ENCODE data around the gene TMEM128. TPM values are rescaled to one million over a fixed set of nuclear protein-coding genes. Genes with fewer than 3 reads are reported as not detected.
"Not testable (repeated sequence)": the region's sequence is repeated elsewhere in the genome, so short reads cannot be mapped to it uniquely, and the experiment has no call there.

The TMEM128 gene
- total RNA-seq, 2 experiments from 2014 or later = 15.2 to 16.0 TPM

GRCh38 chr4:4271912-4272311 is 23.9 kb upstream of the TMEM128 start:
- Mint-ChIP-seq H3K4me1 (peaks cover 42% of the 10 kb centered on the region), H3K27ac (peak overlapping the region; percentile 99), H3K4me3 (no peak overlapping the region), H3K36me3 (ENCODE audit: low read depth) (peaks cover 68% of the 10 kb centered on the region), H3K9me3 (no peaks in the 10 kb centered on the region), H3K27me3 (no peaks in the 10 kb centered on the region)
- ChIA-PET CTCF (interaction anchor here (2.4 kb wide), 1 partner anchor 13 kb away, joined by 14 read pairs; no protein-coding TSS in a partner anchor), POLR2A (interaction anchor here (1.3 to 7.1 kb wide), 3 partner anchors 12 to 24 kb away, joined by 5 to 57 read pairs (median 11); partner anchors contain the start of genes LYAR, TMEM128 and ZBTB49)
- DNase-seq = no peak

DNA sequence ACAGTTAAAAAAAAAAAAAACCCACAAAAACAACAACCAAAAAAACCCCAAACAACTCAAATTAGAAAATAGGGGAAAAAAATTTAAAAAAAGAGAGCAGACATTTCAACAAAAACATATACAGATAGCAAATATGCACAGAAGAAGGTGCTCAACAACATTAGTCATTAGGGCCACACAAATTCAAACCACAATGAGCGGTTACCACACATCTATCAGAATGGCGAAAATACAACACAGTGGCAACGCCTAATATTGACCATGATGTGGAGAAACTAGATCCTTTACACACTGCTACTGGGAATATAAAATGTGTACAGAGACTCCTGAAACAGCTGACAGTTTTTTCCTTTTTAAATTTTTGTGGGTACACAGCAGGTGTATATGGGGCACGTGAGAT is 22.5 kb upstream of the TMEM128 start:
- CTCF ChIA-PET = interaction anchor here (0.8 to 2.9 kb wide), 2 partner anchors 10 to 22 kb away, joined by 4 to 29 read pairs; no protein-coding TSS in a partner anchor
- H3K27ac Mint-ChIP-seq = peak overlapping the region; percentile 99
- no peaks in the 10 kb centered on the region for H3K27me3 Mint-ChIP-seq
- peaks cover 74% of the 10 kb centered on the region for H3K36me3 Mint-ChIP-seq (ENCODE audit: low read depth)
- H3K4me1 Mint-ChIP-seq = peaks cover 42% of the 10 kb centered on the region
- H3K9me3 Mint-ChIP-seq = no peaks in the 10 kb centered on the region
- peak overlapping the region; percentile 56 for H3K4me3 Mint-ChIP-seq
- no peak for DNase-seq
- POLR2A ChIA-PET = interaction anchor here (0.8 to 7.1 kb wide), 6 partner anchors 10 to 160 kb away, joined by 3 to 57 read pairs (median 8); partner anchors contain the start of genes LYAR, TMEM128 and ZBTB49

DNA sequence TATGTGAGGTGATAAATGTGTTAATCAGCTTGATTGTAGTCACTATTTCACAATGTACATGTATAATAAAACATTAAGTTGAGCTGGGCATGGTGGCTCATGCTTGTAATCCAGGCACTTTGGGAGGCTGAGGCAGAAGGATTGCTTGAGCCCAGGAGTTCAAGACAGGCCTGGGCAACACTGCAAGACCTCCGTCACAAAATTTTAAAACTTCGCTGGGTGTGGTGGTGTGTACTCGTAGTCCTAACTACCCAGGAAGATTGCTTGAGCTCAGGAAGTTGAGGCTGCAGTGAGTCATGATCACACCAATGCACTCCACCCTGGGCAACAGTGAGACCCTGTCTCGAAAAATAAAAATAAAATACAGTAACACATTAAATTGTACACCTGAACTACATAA is 21.8 kb upstream of the TMEM128 start:
- Mint-ChIP-seq H3K9me3 (no peaks in the 10 kb centered on the region), H3K27me3 (no peaks in the 10 kb centered on the region), H3K4me3 (peak overlapping the region; percentile 70), H3K36me3 (ENCODE audit: low read depth) (peaks cover 70% of the 10 kb centered on the region), H3K4me1 (peaks cover 42% of the 10 kb centered on the region), H3K27ac (peak overlapping the region; percentile 99)
- ChIA-PET CTCF (interaction anchor here (0.8 to 2.9 kb wide), 4 partner anchors 10 to 23 kb away, joined by 3 to 29 read pairs (median 4); no protein-coding TSS in a partner anchor), POLR2A (interaction anchor here (0.8 to 7.1 kb wide), 5 partner anchors 10 to 161 kb away, joined by 3 to 57 read pairs (median 11); partner anchors contain the start of genes LYAR, TMEM128 and ZBTB49)
- peak; percentile 56 for DNase-seq

DNA sequence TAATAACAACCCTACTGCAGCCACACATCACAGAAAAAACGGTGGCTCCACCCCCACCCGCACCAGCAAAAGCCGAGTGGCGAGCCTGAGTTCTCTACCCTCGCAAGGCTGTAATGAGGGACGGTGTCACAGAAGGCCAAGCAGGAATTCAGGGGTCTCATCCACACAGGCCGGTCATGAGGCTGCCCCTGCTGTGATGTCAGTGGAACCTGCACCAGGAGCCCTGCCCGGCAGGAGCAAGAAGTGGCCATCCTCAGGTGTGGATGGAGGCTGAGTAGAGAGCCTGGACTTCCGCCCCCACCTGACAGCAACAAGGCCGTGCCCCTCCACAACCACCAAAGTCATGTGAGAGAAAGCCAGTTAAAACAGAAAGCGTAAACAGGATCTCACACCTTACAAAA is 21.3 kb upstream of the TMEM128 start:
- no peaks in the 10 kb centered on the region for H3K27me3 Mint-ChIP-seq
- peak; percentile 68 for DNase-seq
- peak overlapping the region; percentile 70 for H3K4me3 Mint-ChIP-seq
- H3K36me3 Mint-ChIP-seq (ENCODE audit: low read depth) = peaks cover 65% of the 10 kb centered on the region
- CTCF ChIA-PET = interaction anchor here (0.9 to 2.9 kb wide), 3 partner anchors 9 to 23 kb away, joined by 3 to 29 read pairs (median 3); no protein-coding TSS in a partner anchor
- H3K4me1 Mint-ChIP-seq = peaks cover 42% of the 10 kb centered on the region
- POLR2A ChIA-PET = interaction anchor here (0.7 to 7.1 kb wide), 7 partner anchors 10 to 62 kb away, joined by 3 to 57 read pairs (median 6); partner anchors contain the start of genes LYAR, TMEM128 and ZBTB49
- H3K9me3 Mint-ChIP-seq = no peaks in the 10 kb centered on the region
- H3K27ac Mint-ChIP-seq = peak overlapping the region; percentile 99

DNA sequence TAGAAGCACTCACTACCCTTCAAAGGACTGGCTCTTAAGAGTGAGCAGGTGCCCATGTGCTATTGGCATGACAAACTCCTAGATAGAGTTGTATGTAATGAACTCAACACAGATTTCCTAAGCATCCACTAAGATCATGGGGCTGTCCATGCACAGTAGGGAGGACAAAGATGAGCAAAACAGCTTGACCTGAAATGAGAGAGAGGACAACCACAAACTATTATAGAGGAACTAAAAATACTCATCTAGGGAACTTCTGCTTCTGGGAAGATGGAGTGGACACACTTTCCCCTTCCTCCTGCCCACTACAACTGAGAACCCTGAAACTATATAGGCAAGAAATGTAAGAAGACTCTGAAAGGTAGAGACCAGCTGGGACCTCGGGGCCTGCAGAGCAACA is 20.8 kb upstream of the TMEM128 start:
- Mint-ChIP-seq H3K4me1 (peaks cover 42% of the 10 kb centered on the region), H3K36me3 (ENCODE audit: low read depth) (peaks cover 61% of the 10 kb centered on the region), H3K27ac (peak overlapping the region; percentile 99), H3K9me3 (no peaks in the 10 kb centered on the region), H3K27me3 (no peaks in the 10 kb centered on the region), H3K4me3 (peak overlapping the region; percentile 70)
- POLR2A ChIA-PET = interaction anchor here (0.7 to 7.1 kb wide), 9 partner anchors 9 to 80 kb away, joined by 3 to 57 read pairs (median 4); partner anchors contain the start of genes LYAR, TMEM128 and ZBTB49
- CTCF ChIA-PET = interaction anchor here (1.1 to 2.9 kb wide), 2 partner anchors 9 to 24 kb away, joined by 3 to 29 read pairs; no protein-coding TSS in a partner anchor
- no peak for DNase-seq

- Mint-ChIP-seq H3K4me3 (no peak overlapping the region), H3K4me1 (peaks cover 42% of the 10 kb centered on the region), H3K27ac (peak overlapping the region; percentile 47), H3K9me3 (no peaks in the 10 kb centered on the region), H3K27me3 (no peaks in the 10 kb centered on the region), H3K36me3 (ENCODE audit: low read depth) (peaks cover 55% of the 10 kb centered on the region)
- no peak for DNase-seq
- ChIA-PET POLR2A (interaction anchor here (1.1 to 7.1 kb wide), 7 partner anchors 8 to 81 kb away, joined by 3 to 57 read pairs (median 4); partner anchors contain the start of genes LYAR, TMEM128 and ZBTB49), CTCF (interaction anchor here (1.0 to 2.9 kb wide), 5 partner anchors 8 to 69 kb away, joined by 3 to 29 read pairs (median 4); no protein-coding TSS in a partner anchor)
Observed at GRCh38 chr4:4267981-4268380, 20.0 kb upstream of the TMEM128 start.

DNA sequence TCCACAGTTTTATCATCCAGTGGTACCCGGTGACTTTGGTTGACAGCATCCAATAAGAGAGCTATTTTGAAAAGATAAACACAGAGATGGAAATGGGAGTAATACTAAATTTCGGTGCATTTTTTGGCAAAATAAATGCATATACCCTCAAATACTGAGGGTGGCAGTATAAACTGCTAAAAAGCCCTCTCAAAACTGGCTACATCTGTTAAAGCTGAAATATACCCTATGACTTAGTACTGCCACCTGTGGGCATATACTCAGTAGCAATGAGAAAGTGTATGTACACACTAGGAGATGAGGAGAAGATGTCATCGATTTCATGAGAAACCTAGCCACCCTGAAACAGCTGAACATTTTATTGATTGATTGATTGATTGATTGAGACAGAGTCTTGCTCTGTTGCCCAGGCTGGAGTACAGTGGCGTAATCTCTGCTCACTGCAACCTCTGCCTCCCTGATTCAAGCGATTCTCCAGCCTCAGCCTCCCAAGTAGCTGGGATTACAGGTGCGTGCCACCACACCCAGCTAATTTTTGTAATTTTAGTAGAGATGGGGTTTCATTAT is 12.2 kb upstream of the TMEM128 start:
- DNase-seq = no peak
- Mint-ChIP-seq H3K27me3 (no peaks in the 10 kb centered on the region), H3K27ac (no peak overlapping the region), H3K9me3 (no peaks in the 10 kb centered on the region), H3K36me3 (ENCODE audit: low read depth) (no peaks in the 10 kb centered on the region), H3K4me3 (no peak overlapping the region), H3K4me1 (peaks cover 4% of the 10 kb centered on the region)
- POLR2A ChIA-PET = interaction anchor here (1.0 to 2.5 kb wide), 8 partner anchors 9 to 78 kb away, joined by 4 to 14 read pairs (median 7); partner anchors contain the start of genes LYAR, TMEM128 and ZBTB49
- CTCF ChIA-PET = interaction anchor here (0.9 to 3.5 kb wide), 21 partner anchors 9 to 171 kb away, joined by 3 to 62 read pairs (median 5); partner anchors contain the start of genes LYAR, TMEM128 and ZBTB49

DNA sequence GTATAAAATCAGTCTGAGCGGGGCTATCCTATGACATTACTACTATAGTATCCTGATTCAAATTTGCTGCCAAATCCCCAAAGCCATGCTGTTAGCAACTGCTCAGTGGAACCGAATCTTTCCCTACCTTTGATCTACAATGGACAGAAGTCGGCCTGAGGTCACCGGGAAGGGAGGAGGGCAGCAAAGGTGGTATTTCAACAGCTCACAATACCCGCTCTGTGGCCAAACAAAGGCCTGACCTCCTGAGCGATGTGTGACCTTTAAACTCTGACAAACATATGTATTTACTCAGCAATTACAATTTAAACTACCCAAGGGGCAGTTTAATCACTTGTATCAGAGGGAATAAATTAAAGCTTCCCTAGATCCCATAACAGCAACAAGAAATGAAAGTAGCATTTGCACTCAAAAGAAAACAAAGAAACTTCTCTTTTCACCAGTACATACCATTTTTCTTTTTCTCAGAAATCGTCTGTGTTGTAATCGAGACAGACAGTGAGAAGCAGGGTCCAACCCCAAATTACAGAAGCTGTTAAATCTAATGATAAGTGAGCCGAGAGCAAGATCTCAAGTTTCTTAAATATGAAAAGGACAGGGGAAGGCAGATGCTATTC is 11.6 kb upstream of the TMEM128 start:
- ChIA-PET POLR2A (interaction anchor here (1.0 to 2.5 kb wide), 8 partner anchors 10 to 79 kb away, joined by 4 to 14 read pairs (median 7); partner anchors contain the start of genes LYAR, TMEM128 and ZBTB49), CTCF (interaction anchor here (0.9 to 3.5 kb wide), 21 partner anchors 8 to 172 kb away, joined by 3 to 62 read pairs (median 5); partner anchors contain the start of genes LYAR, TMEM128 and ZBTB49)
- DNase-seq = no peak
- no peaks in the 10 kb centered on the region for H3K9me3 Mint-ChIP-seq
- H3K4me3 Mint-ChIP-seq = no peak overlapping the region
- no peaks in the 10 kb centered on the region for H3K36me3 Mint-ChIP-seq (ENCODE audit: low read depth)
- no peak overlapping the region for H3K27ac Mint-ChIP-seq
- H3K27me3 Mint-ChIP-seq = no peaks in the 10 kb centered on the region
- peaks cover 4% of the 10 kb centered on the region for H3K4me1 Mint-ChIP-seq

DNA sequence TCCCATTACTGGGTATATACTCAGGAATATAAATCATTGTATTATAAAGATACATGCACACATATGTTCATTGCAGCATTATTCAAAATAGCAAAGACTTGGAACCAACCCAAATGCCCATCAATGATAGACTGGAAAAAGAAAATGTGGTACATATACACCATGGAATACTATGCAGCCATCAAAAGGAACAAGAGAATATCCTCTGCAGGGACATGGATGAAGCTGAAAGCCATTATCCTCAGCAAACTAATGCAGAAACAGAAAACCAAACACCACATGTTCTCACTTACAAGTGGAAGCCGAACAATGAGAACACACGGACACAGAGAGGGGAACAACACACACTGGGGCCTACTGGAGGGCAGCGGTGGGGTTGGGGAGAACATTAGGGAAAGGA is 9.7 kb upstream of the TMEM128 start:
- H3K27me3 Mint-ChIP-seq; H3K4me1 Mint-ChIP-seq; POLR2A ChIA-PET; CTCF ChIA-PET; DNase-seq; H3K27ac Mint-ChIP-seq; H3K9me3 Mint-ChIP-seq; H3K36me3 Mint-ChIP-seq (ENCODE audit: low read depth); H3K4me3 Mint-ChIP-seq: not testable (repeated sequence)

DNA sequence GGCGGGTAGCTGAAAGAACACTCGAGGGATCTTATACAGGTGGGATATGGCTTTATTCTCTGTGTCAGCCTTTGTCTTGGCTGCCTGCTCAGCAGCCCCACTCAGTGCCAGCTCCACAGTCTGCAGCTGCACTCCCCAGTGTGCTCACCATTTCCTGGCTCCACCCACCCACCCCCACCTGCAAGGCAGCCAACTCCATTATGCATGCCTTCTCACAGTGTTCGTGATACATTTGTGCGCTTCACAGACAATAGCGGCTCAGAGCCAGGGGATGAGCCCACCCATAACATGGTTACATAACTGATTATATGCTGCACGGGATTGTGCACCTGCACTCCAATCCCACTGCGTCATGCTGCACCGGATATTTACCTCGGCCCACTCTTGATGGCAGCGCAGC is 8.8 kb upstream of the TMEM128 start:
- no peak overlapping the region for H3K4me3 Mint-ChIP-seq
- DNase-seq = no peak
- no peak overlapping the region for H3K27ac Mint-ChIP-seq
- CTCF ChIA-PET = interaction anchor here (1.3 to 2.3 kb wide), 3 partner anchors 10 to 79 kb away, joined by 3 to 10 read pairs (median 4); no protein-coding TSS in a partner anchor
- no peaks in the 10 kb centered on the region for H3K36me3 Mint-ChIP-seq (ENCODE audit: low read depth)
- no peaks in the 10 kb centered on the region for H3K9me3 Mint-ChIP-seq
- H3K27me3 Mint-ChIP-seq = no peaks in the 10 kb centered on the region
- peaks cover 9% of the 10 kb centered on the region for H3K4me1 Mint-ChIP-seq
- POLR2A ChIA-PET = interaction anchor here (1.0 to 1.6 kb wide), 3 partner anchors 9 to 33 kb away, joined by 3 to 8 read pairs (median 3); partner anchors contain the start of genes LYAR, TMEM128 and ZBTB49

DNA sequence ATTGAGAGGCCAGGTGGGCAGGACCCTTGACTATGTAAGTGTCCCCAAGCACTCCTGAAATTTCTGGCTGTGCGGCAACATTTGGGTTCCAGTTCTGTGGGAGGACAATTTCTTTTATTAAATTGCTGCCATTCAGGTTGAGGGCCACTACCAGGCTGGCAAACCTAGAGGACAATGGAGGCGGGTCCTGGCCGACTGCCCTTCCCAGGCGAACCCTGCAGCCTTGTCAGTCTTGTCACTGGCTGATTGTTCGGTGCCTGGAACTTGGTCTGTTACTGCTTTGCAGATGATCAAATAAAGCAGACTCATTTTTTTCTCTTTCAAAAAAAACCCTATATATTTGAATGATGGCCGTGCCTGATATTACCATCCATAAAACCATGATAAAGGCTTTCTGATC is 6.6 kb upstream of the TMEM128 start:
- CTCF ChIA-PET = interaction anchor here (1.5 to 2.3 kb wide), 3 partner anchors 9 to 78 kb away, joined by 4 to 10 read pairs (median 6); no protein-coding TSS in a partner anchor
- Mint-ChIP-seq H3K27me3 (no peaks in the 10 kb centered on the region), H3K4me1 (peaks cover 8% of the 10 kb centered on the region), H3K27ac (no peak overlapping the region), H3K9me3 (no peaks in the 10 kb centered on the region), H3K36me3 (ENCODE audit: low read depth) (no peaks in the 10 kb centered on the region), H3K4me3 (no peak overlapping the region)
- POLR2A ChIA-PET = interaction anchor here (0.9 kb wide), 1 partner anchor 78 kb away, joined by 3 read pairs; no protein-coding TSS in a partner anchor
- DNase-seq = no peak

- DNase-seq = no peak
- H3K9me3 Mint-ChIP-seq = no peaks in the 10 kb centered on the region
- H3K36me3 Mint-ChIP-seq (ENCODE audit: low read depth) = no peaks in the 10 kb centered on the region
- peaks cover 10% of the 10 kb centered on the region for H3K4me1 Mint-ChIP-seq
- POLR2A ChIA-PET = interaction anchor here (0.9 kb wide), 1 partner anchor 79 kb away, joined by 3 read pairs; no protein-coding TSS in a partner anchor
- H3K27ac Mint-ChIP-seq = no peak overlapping the region
- CTCF ChIA-PET = interaction anchor here (1.6 to 2.3 kb wide), 2 partner anchors 9 to 78 kb away, joined by 6 to 10 read pairs; no protein-coding TSS in a partner anchor
- no peak overlapping the region for H3K4me3 Mint-ChIP-seq
- H3K27me3 Mint-ChIP-seq = no peaks in the 10 kb centered on the region
Observed at GRCh38 chr4:4254199-4254598, 6.2 kb upstream of the TMEM128 start.

Measured in activated CD4-positive, alpha-beta memory T cell treated with anti-CD3 and anti-CD28 coated beads, Interleukin-2, amount 10 ng/mL, durations not matched to agents 7 days and 5 days (primary cell).